OCI-LY7 (cell line): ENCODE measurements around the gene CNR2. TPM values are rescaled to one million over a fixed set of nuclear protein-coding genes. Genes with fewer than 3 reads are reported as not detected.

ENCODE experiments used
- BruUV-seq: library from RNA; stranded (reverse); fragments of 400-500 nt; replicated peaks from 2 replicates; lab custom pipeline; 2021; lab: Mats Ljungman, UMichigan
- CTCF ChIA-PET: fragments of 300-600 bp; sonication (Branson Sonifier 250); formaldehyde crosslinking; loops from one replicate; lab custom pipeline; 2022; ENCODE audit warnings: antibody characterized with exemption; ENCODE audit not compliant: unreplicated experiment; lab: Charles Lee
- POLR2A ChIA-PET: fragments of 300-600 bp; sonication (Branson Sonifier 250); formaldehyde crosslinking; loops from one replicate; lab custom pipeline; 2022; ENCODE audit warnings: antibody characterized with exemption; lab: Charles Lee
- DNase-seq: peaks from one replicate; pipeline ENCODE4 v3.0.0-alpha.2; 2015; ENCODE audit warnings: low spot score
- H2AFZ ChIP-seq: fragments of 200-600 bp; sonication (generic), shearing (Covaris generic); 2 replicates; pipeline ENCODE4 v1.6.1; 2014; ENCODE audit warnings: mild to moderate bottlenecking, antibody characterized with exemption, low read length, moderate library complexity
- H3K27ac ChIP-seq: fragments of 200-600 bp; sonication (generic); 2 replicates; pipeline ENCODE4 v1.5.1; 2014; ENCODE audit warnings: mixed run types, low read depth, mild to moderate bottlenecking, moderate library complexity, low read length, inconsistent platforms; ENCODE audit not compliant: poor library complexity, severe bottlenecking
- H3K36me3 ChIP-seq: fragments of 200-600 bp; sonication (generic); 2 replicates; pipeline ENCODE4 v1.6.1; 2014; ENCODE audit warnings: mild to moderate bottlenecking, antibody characterized with exemption, low read length, moderate library complexity, mixed read lengths; ENCODE audit not compliant: insufficient read depth
- H3K4me1 ChIP-seq: fragments of 200-600 bp; sonication (generic); 2 replicates; pipeline ENCODE4 v1.5.1; 2014; ENCODE audit warnings: mild to moderate bottlenecking, low read length; ENCODE audit not compliant: insufficient read depth, poor library complexity, severe bottlenecking
- H3K4me2 ChIP-seq: fragments of 200-600 bp; sonication (generic); 2 replicates; pipeline ENCODE4 v1.6.1; 2014; ENCODE audit warnings: mild to moderate bottlenecking, low read length
- H3K4me3 ChIP-seq: fragments of 200-600 bp; sonication (generic); 2 replicates; pipeline ENCODE4 v1.5.1; 2014; ENCODE audit warnings: mild to moderate bottlenecking, low read depth, low read length; ENCODE audit not compliant: poor library complexity, severe bottlenecking
- H3K79me2 ChIP-seq: fragments of 200-600 bp; sonication (generic); 2 replicates; pipeline ENCODE4 v1.6.1; 2016; ENCODE audit warnings: low read depth, mild to moderate bottlenecking, low read length, moderate library complexity, mixed read lengths; ENCODE audit not compliant: insufficient read depth
- H3K9me2 ChIP-seq: fragments of 200-600 bp; sonication (generic); 2 replicates; pipeline ENCODE4 v1.6.1; 2016; ENCODE audit warnings: mild to moderate bottlenecking, low read length, mixed read lengths; ENCODE audit not compliant: insufficient read depth
- H3K9me3 ChIP-seq: fragments of 200-600 bp; sonication (generic); 2 replicates; pipeline ENCODE4 v1.6.1; 2014; ENCODE audit warnings: mild to moderate bottlenecking, mixed run types, low read length, mixed read lengths
- H4K20me1 ChIP-seq: fragments of 200-600 bp; sonication (generic); 2 replicates; pipeline ENCODE4 v1.6.1; 2014; ENCODE audit warnings: mild to moderate bottlenecking, antibody characterized with exemption, low read length, moderate library complexity, mixed read lengths; ENCODE audit not compliant: insufficient read depth
- CTCF ChIP-seq: fragments of 200-600 bp; sonication (generic); conservative IDR thresholded peaks from 2 replicates; pipeline ENCODE4 v1.5.1; 2014; ENCODE audit warnings: mild to moderate bottlenecking, antibody characterized with exemption, low read length, moderate library complexity, mixed read lengths
- EZH2phosphoT487 ChIP-seq: fragments of 200-600 bp; sonication (generic); IDR thresholded peaks from 2 replicates; pipeline ENCODE4 v1.6.1; 2018; ENCODE audit warnings: low read depth, borderline replicate concordance, mild to moderate bottlenecking, mixed run types, antibody characterized with exemption, low read length, moderate library complexity, mixed read lengths
- intact Hi-C: fragments of 100-400 bp; cut with micrococcal nuclease; formaldehyde crosslinking; loops from one replicate; pipeline ENCODE4 v1.10.0; 2022; ENCODE audit not compliant: unreplicated experiment
- total RNA-seq, 2 experiments: library from RNA; depleted of rRNA in 1 of 2; stranded (reverse); fragments of >200 nt in 1 of 2; shearing (Covaris generic) in 1 of 2; gene quantifications; 2 replicates each; pipeline ENCODE4 v1.2.3, GENCODE V29; 2014 to 2022

Gene CNR2
- total RNA-seq, 2 experiments from 2014 or later = 14.1 to 17.0 TPM

- peaks cover 79% of the 10 kb centered on the region for H3K79me2 ChIP-seq
- H2AFZ ChIP-seq = no peak overlapping the region
- H3K36me3 ChIP-seq = peaks cover 15% of the 10 kb centered on the region
- H3K4me1 ChIP-seq = peaks cover 96% of the 10 kb centered on the region
- TF ChIP-seq CTCF (0 out of 2 replicates have a peak, but pooled peaks have one; percentile 27), EZH2phosphoT487 (no peak)
- H4K20me1 ChIP-seq = no peaks in the 10 kb centered on the region
- peak; percentile 85 for DNase-seq
- TSS peak; percentile 84 for BruUV-seq
- POLR2A ChIA-PET = interaction anchor here (0.5 to 5.8 kb wide), 16 partner anchors 12 to 281 kb away, joined by 3 to 35 read pairs (median 6); partner anchors contain the start of genes HMGCL, LYPLA2, PITHD1 and PNRC2
- H3K9me2 ChIP-seq = no peaks in the 10 kb centered on the region
- peak overlapping the region; percentile 76 for H3K4me3 ChIP-seq
- CTCF ChIA-PET = interaction anchor here (1.4 to 3.9 kb wide), 2 partner anchors 46 to 99 kb away, joined by 4 to 20 read pairs; no protein-coding TSS in a partner anchor
- H3K27ac ChIP-seq = peak overlapping the region; percentile 95
- intact Hi-C loops = loop anchor here (2.0 to 10.0 kb wide), 4 partner anchors 21 to 545 kb away; partner anchors contain the start of genes FUCA1 and ZNF436
- H3K9me3 ChIP-seq = no peaks in the 10 kb centered on the region
- H3K4me2 ChIP-seq = peak overlapping the region; percentile 83
Measured at GRCh38 chr1:23909412-23909811, 3.8 kb downstream of the CNR2 start.

- no peaks in the 10 kb centered on the region for H4K20me1 ChIP-seq
- peak overlapping the region; percentile 95 for H3K27ac ChIP-seq
- H3K9me3 ChIP-seq = no peaks in the 10 kb centered on the region
- DNase-seq = peak; percentile 98
- TF ChIP-seq EZH2phosphoT487 (no peak), CTCF (no peak)
- no peaks in the 10 kb centered on the region for H3K9me2 ChIP-seq
- intact Hi-C loops = loop anchor here (2.0 to 10.0 kb wide), 4 partner anchors 20 to 544 kb away; partner anchors contain the start of genes FUCA1 and ZNF436
- peaks cover 86% of the 10 kb centered on the region for H3K79me2 ChIP-seq
- ChIA-PET POLR2A (interaction anchor here (0.5 to 5.8 kb wide), 13 partner anchors 12 to 593 kb away, joined by 3 to 35 read pairs (median 6); partner anchors contain the start of genes LYPLA2 and PITHD1), CTCF (interaction anchor here (1.4 to 3.9 kb wide), 2 partner anchors 47 to 98 kb away, joined by 4 to 20 read pairs; no protein-coding TSS in a partner anchor)
- H3K4me1 ChIP-seq = peaks cover 92% of the 10 kb centered on the region
- peak overlapping the region; percentile 83 for H3K4me2 ChIP-seq
- H3K36me3 ChIP-seq = peaks cover 16% of the 10 kb centered on the region
- BruUV-seq = no TSS peak
- H2AFZ ChIP-seq = no peak overlapping the region
- peak overlapping the region; percentile 76 for H3K4me3 ChIP-seq
Measured at GRCh38 chr1:23908453-23909341, 4.5 kb downstream of the CNR2 start.
